Duodenal mucosa (tissue), 2 donors: Measurements from ENCODE around the gene PSORS1C1.
"Not testable (repeated sequence)": the region's sequence is repeated elsewhere in the genome, so short reads cannot be mapped to it uniquely, and the experiment has no call there.

Experiments used
- H3K27ac ChIP-seq: one replicate; pipeline ENCODE4 v1.7.0; 2013; ENCODE audit warnings: low read depth, low read length
- H3K27me3 ChIP-seq, 2 donors: one replicate each; pipeline ENCODE4 v1.7.0; 2013; ENCODE audit warnings: low read length in 2 of 2, control low read depth in 1 of 2; ENCODE audit not compliant: insufficient read depth in 2 of 2, control insufficient read depth in 1 of 2
- H3K36me3 ChIP-seq, 2 donors: one replicate each; pipeline ENCODE4 v1.7.0; 2013; ENCODE audit warnings: low read length in 2 of 2, control low read depth in 1 of 2; ENCODE audit not compliant: insufficient read depth in 2 of 2, control insufficient read depth in 1 of 2
- H3K4me1 ChIP-seq, 2 donors: one replicate each; pipeline ENCODE4 v1.7.0; 2013; ENCODE audit warnings: low read length in 2 of 2, control low read depth in 1 of 2; ENCODE audit not compliant: insufficient read depth in 2 of 2, control insufficient read depth in 1 of 2
- H3K4me3 ChIP-seq, 2 donors: one replicate each; pipeline ENCODE4 v1.7.0; 2013; ENCODE audit warnings: low read length in 2 of 2, low read depth in 1 of 2
- H3K9ac ChIP-seq, 2 donors: one replicate each; pipeline ENCODE4 v1.7.0; 2013; ENCODE audit warnings: low read length in 2 of 2, low read depth in 1 of 2
- H3K9me3 ChIP-seq, 2 donors: one replicate each; pipeline ENCODE4 v1.7.0; 2013; ENCODE audit warnings: low read length in 2 of 2, control low read depth in 1 of 2; ENCODE audit not compliant: control insufficient read depth in 1 of 2

PSORS1C1 gene

GRCh38 chr6:31157513-31158139 is 43.0 kb downstream of the PSORS1C1 start, which contains the start of gene CCHCR1:
CCHCR1 (minus strand) TSS chr6:31157802; CDS start chr6:31157600, 202 bp downstream.
- peaks cover 16 to 20% of the 10 kb centered on the region in 2 donors for H3K4me1 ChIP-seq
- peak within 1 kb of the TSS; percentile 82 to 95 for H3K4me3 ChIP-seq
- H3K9ac ChIP-seq, result peak within 1 kb of the TSS; percentile 72 to 90
- H3K27ac ChIP-seq, result no peak within 1 kb of the TSS
- peaks cover 0 to 15% of the 10 kb centered on the region in 2 donors for H3K36me3 ChIP-seq
- no peaks in the 10 kb centered on the region for H3K9me3 ChIP-seq
- H3K27me3 ChIP-seq, result no peaks in the 10 kb centered on the region

GRCh38 chr6:31158140-31158862 is 43.7 kb downstream of the PSORS1C1 start, which contains the start of gene TCF19:
TCF19 (plus strand) TSS chr6:31158589; CDS start chr6:31159470, 881 bp downstream.
- Histone ChIP-seq H3K36me3 (peaks cover 0 to 21% of the 10 kb centered on the region in 2 donors), H3K9me3 (no peaks in the 10 kb centered on the region), H3K27ac (no peak within 1 kb of the TSS), H3K4me3 (peak within 1 kb of the TSS; percentile 82 to 95), H3K27me3 (no peaks in the 10 kb centered on the region), H3K4me1 (peaks cover 16 to 20% of the 10 kb centered on the region in 2 donors), H3K9ac (peak within 1 kb of the TSS; percentile 72 to 90)

GRCh38 chr6:31158863-31159855 is 44.6 kb downstream of the PSORS1C1 start:
- Histone ChIP-seq H3K4me1 (peaks cover 16 to 20% of the 10 kb centered on the region in 2 donors), H3K4me3 (peak overlapping the region; percentile 82 to 95), H3K36me3 (peaks cover 0 to 18% of the 10 kb centered on the region in 2 donors), H3K27ac (no peak overlapping the region), H3K9me3 (no peaks in the 10 kb centered on the region), H3K9ac (peak overlapping the region; percentile 41 to 74), H3K27me3 (no peaks in the 10 kb centered on the region)

GRCh38 chr6:31161216-31162126 is 46.9 kb downstream of the PSORS1C1 start:
- Histone ChIP-seq H3K9me3 (no peaks in the 10 kb centered on the region), H3K9ac (no peak overlapping the region), H3K27me3 (no peaks in the 10 kb centered on the region), H3K4me3 (no peak overlapping the region), H3K4me1 (peaks cover 16 to 17% of the 10 kb centered on the region in 2 donors), H3K36me3 (peaks cover 4 to 17% of the 10 kb centered on the region in 2 donors), H3K27ac (no peak overlapping the region)

GRCh38 chr6:31162463-31163165 is 48.0 kb downstream of the PSORS1C1 start:
- H3K27me3 ChIP-seq, result no peaks in the 10 kb centered on the region
- H3K4me1 ChIP-seq, result peaks cover 9 to 11% of the 10 kb centered on the region in 2 donors
- no peak overlapping the region for H3K27ac ChIP-seq
- H3K4me3 ChIP-seq, result no peak overlapping the region
- no peaks in the 10 kb centered on the region for H3K9me3 ChIP-seq
- H3K9ac ChIP-seq, result no peak overlapping the region
- peaks cover 4 to 17% of the 10 kb centered on the region in 2 donors for H3K36me3 ChIP-seq

- Histone ChIP-seq H3K27ac (no peak overlapping the region), H3K9ac (no peak overlapping the region), H3K36me3 (peaks cover 7 to 17% of the 10 kb centered on the region in 2 donors), H3K9me3 (no peaks in the 10 kb centered on the region), H3K4me3 (no peak overlapping the region), H3K4me1 (peaks cover 8 to 9% of the 10 kb centered on the region in 2 donors), H3K27me3 (no peaks in the 10 kb centered on the region)
Observed at GRCh38 chr6:31163922-31164321, 49.3 kb downstream of the PSORS1C1 start.

- not testable (repeated sequence) for H3K4me3 ChIP-seq, H3K9ac ChIP-seq, H3K27ac ChIP-seq, H3K9me3 ChIP-seq, H3K27me3 ChIP-seq, H3K4me1 ChIP-seq
- H3K36me3 ChIP-seq, result peaks cover 7 to 17% of the 10 kb centered on the region in 2 donors
Observed at GRCh38 chr6:31164475-31165063, 50.0 kb downstream of the PSORS1C1 start.

- not testable (repeated sequence) for H3K27me3 ChIP-seq, H3K4me1 ChIP-seq, H3K9me3 ChIP-seq, H3K9ac ChIP-seq, H3K4me3 ChIP-seq, H3K27ac ChIP-seq
- peaks cover 7 to 17% of the 10 kb centered on the region in 2 donors for H3K36me3 ChIP-seq
Observed at GRCh38 chr6:31165064-31165832, 50.6 kb downstream of the PSORS1C1 start.
